Subcutaneous abdominal adipose tissue (tissue), 5 donors: ENCODE results near the gene GTF3C4.

Source experiments
- H3K27ac ChIP-seq: one replicate; pipeline ENCODE4 v1.7.0; 2013; ENCODE audit warnings: low read depth, mild to moderate bottlenecking, inconsistent platforms, low read length, moderate library complexity
- H3K27me3 ChIP-seq, 5 donors: one replicate each; pipeline ENCODE4 v1.7.0; 2013; ENCODE audit warnings: low read length in 5 of 5, inconsistent platforms in 1 of 5; ENCODE audit not compliant: control insufficient read depth in 5 of 5, insufficient read depth in 4 of 5
- H3K36me3 ChIP-seq, 5 donors: one replicate each; pipeline ENCODE4 v1.7.0; 2013; ENCODE audit warnings: low read length in 5 of 5; ENCODE audit not compliant: control insufficient read depth in 5 of 5, insufficient read depth in 5 of 5
- H3K4me1 ChIP-seq, 5 donors: one replicate each; pipeline ENCODE4 v1.7.0; 2013; ENCODE audit warnings: low read length in 5 of 5, mild to moderate bottlenecking in 3 of 5, moderate library complexity in 1 of 5; ENCODE audit not compliant: control insufficient read depth in 5 of 5, insufficient read depth in 5 of 5
- H3K4me3 ChIP-seq, 5 donors: one replicate each; pipeline ENCODE4 v1.7.0; 2013; ENCODE audit warnings: low read length in 5 of 5, low read depth in 1 of 5
- H3K9ac ChIP-seq, 5 donors: one replicate each; pipeline ENCODE4 v1.7.0; 2013; ENCODE audit warnings: low read length in 5 of 5, mild to moderate bottlenecking in 4 of 5, moderate library complexity in 3 of 5
- H3K9me3 ChIP-seq, 5 donors: one replicate each; pipeline ENCODE4 v1.7.0; 2013; ENCODE audit warnings: low read length in 5 of 5; ENCODE audit not compliant: control insufficient read depth in 5 of 5
- donor health status: healthy.
- donor health status: healthy.
- donor health status: healthy.
- donor health status: healthy.
- donor health status: healthy.

Gene GTF3C4

GRCh38 chr9:132739710-132740310, 69.5 kb downstream of the GTF3C4 start:
- no peak overlapping the region for H3K27ac ChIP-seq

DNA sequence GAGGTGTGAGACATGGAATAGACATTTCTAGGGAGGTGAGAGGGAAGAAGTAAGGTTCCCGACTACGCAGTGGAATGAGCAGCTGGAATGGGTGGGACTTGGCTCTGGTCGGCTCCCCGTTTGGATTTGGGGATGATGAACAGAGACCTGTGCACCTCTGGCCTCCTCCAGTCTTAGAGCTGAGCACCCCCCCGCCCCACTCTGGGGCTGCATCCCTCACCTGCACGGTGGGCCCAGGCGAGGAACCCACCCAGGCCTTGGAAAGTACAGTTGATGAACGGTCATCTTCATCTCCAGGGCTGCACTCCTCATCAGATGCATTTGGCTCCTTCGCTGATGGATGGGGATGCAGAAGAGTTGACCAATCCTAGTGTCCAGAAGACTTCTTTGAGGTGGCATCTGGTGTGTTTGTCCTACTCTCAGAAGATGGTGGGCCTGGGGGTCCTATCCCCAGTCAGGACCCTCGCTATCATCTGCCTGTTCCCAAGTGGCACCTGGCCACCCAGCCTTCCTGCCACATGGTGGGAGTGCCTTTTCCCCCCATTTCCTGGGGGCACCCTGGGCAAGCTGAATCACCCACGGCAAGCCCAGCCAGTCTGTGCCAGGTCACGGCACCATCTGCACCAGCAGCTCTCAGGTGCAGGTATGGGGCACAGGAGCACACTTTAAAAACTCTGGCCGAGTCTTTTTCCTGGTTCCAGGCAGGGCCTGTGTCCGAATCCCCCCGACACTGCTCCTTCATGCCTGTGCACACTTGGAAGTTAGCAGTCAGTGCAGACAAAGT, 70.5 kb downstream of the GTF3C4 start:
- Histone ChIP-seq H3K9me3 (no peaks in the 10 kb centered on the region), H3K9ac (no peak overlapping the region), H3K36me3 (no peaks in the 10 kb centered on the region), H3K4me3 (no peak overlapping the region), H3K4me1 (peaks cover 0 to 5% (median 0%) of the 10 kb centered on the region in 5 donors), H3K27me3 (peaks cover 21 to 54% (median 28%) of the 10 kb centered on the region in 5 donors), H3K27ac (no peak overlapping the region)

More at GRCh38 chr9:132739710-132740310, 69.5 kb downstream of the GTF3C4 start:
- Histone ChIP-seq H3K4me1 (peaks cover 0 to 2% (median 0%) of the 10 kb centered on the region in 5 donors), H3K9me3 (no peaks in the 10 kb centered on the region), H3K27me3 (peaks cover 20 to 46% (median 26%) of the 10 kb centered on the region in 5 donors), H3K36me3 (no peaks in the 10 kb centered on the region), H3K4me3 (no peak overlapping the region), H3K9ac (no peak overlapping the region)

DNA sequence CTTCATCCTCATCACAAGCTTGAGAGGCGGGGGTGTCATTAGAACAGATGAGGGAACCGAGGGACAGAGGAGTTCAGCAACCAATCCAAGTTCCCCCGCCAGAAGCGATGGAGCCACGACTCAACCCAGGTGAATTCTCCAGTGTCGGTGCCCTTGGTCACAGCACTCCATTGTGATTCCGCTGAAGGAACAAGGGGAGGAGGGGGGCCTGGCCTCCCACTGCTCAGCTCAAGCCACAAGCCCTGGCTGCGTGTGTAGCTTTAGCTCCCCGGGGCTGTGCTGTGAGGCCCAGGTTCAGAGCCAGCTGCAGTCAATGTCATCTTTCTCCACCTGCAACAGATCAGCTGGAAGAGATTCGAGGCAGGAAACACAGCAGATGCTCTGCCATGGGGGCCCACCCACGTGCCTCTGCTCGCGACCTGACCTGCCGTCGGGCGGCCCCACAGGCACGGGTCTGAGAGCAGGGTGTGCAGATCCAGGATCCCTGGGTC, 72.6 kb downstream of the GTF3C4 start:
- Histone ChIP-seq H3K27ac (no peak overlapping the region), H3K4me1 (peaks cover 0 to 5% (median 0%) of the 10 kb centered on the region in 5 donors), H3K9me3 (no peaks in the 10 kb centered on the region), H3K27me3 (peaks cover 26 to 59% (median 35%) of the 10 kb centered on the region in 5 donors), H3K9ac (no peak overlapping the region), H3K36me3 (no peaks in the 10 kb centered on the region), H3K4me3 (no peak overlapping the region)

- H3K9me3 ChIP-seq: no peaks in the 10 kb centered on the region
- H3K4me3 ChIP-seq: no peak overlapping the region
- H3K27ac ChIP-seq: no peak overlapping the region
- no peaks in the 10 kb centered on the region for H3K36me3 ChIP-seq
- H3K27me3 ChIP-seq: peaks cover 26 to 59% (median 37%) of the 10 kb centered on the region in 5 donors
- no peak overlapping the region for H3K9ac ChIP-seq
- H3K4me1 ChIP-seq: peaks cover 0 to 5% (median 0%) of the 10 kb centered on the region in 5 donors
Observed at GRCh38 chr9:132743931-132744479, 73.7 kb downstream of the GTF3C4 start.
